Vagina (tissue), 2 donors: ENCODE results near the gene KCNJ18.
"Not testable (repeated sequence)": the region's sequence is repeated elsewhere in the genome, so short reads cannot be mapped to it uniquely, and the experiment has no call there.

Source experiments
- POLR2A ChIP-seq, 2 donors: fragments of 450-650 bp; IDR thresholded peaks; one replicate each; pipeline ENCODE4 v1.6.1; 2017; ENCODE audit warnings: antibody characterized with exemption in 2 of 2, mild to moderate bottlenecking in 2 of 2, moderate library complexity in 2 of 2
- POLR2AphosphoS5 ChIP-seq, 2 donors: sonication (generic); formaldehyde crosslinking; IDR thresholded peaks; one replicate each; pipeline ENCODE4 v1.9.0; 2017; ENCODE audit warnings: antibody characterized with exemption in 2 of 2, mild to moderate bottlenecking in 2 of 2, low read depth in 1 of 2; ENCODE audit not compliant: insufficient read depth in 1 of 2

DNA sequence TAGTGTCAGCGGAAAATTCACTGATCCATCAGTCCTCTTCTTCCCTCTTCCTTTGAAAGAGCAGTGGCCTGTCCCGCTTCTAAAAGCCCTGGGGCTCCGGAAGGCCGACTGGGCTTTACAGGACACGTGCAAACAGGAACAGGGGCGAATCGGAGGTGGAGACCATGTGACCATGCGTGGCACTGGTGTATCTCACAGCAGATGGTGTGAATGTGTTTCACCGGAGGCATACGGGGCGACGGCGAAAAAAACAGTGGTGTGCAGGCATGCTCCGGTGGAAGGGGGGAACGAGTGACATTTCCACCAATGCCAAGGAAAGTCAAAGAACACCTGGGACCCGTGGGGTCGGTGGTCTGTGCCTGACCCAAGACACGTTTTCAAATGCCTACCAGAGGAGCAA is 8.4 kb upstream of the KCNJ18 start:
- not testable (repeated sequence) for TF ChIP-seq POLR2A (IDR thresholded peaks at IDR 0.05); POLR2AphosphoS5 (IDR thresholded peaks at IDR 0.05; ENCODE audit: insufficient read depth in 1 of 2, low read depth in 1 of 2)
